Stimulated activated CD4-positive, alpha-beta T cell treated with anti-CD3 and anti-CD28 coated beads, Interleukin-4, amount 100 ng/mL, for 48 hours (primary cell): ENCODE results near the gene COL13A1.
A peak's percentile ranks its signal among the peaks of the same experiment; 100 is the strongest.

Experiments
- DNase-seq, 2 donors: peaks; one replicate each; pipeline ENCODE4 v3.0.0-alpha.2; 2020; ENCODE audit warnings: low read depth in 2 of 2

COL13A1 gene

GRCh38 chr10:69885379-69886013 is 83.8 kb downstream of the COL13A1 start:
- DNase-seq: no peak

DNA sequence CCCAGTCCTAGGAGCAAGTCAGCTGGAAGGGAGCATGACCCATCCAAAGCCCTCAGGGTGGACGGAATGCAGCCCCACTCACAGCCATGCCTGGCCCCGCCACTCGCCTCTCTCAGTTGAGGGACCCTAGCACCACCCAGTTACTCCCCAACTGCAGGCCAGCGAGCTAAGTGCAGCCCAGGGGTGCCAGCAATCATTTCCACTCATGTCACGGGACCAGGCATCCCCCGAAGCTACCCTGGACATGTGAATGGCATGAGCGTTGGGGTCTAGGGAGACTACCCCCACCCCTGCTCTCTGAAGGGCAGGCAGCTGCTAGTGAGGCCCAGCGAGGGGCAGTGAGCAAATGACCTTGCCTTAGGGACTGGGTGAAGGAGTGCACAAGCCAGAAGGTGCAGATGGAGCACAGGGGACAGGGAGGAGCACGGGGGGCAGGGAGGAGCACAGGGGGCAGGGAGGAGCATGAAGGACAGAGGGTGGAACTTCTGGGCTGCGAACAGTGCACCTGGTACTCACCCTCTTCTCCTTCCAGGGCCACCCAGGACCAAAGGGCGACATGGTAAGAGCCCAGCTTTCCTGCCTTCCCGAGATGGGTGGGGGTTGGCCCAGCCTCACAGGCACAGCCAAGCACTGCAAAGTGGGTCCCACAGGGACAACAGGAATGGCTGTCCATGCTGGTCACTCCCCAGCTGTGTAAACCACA is 87.3 kb downstream of the COL13A1 start:
- DNase-seq: no peak

DNA sequence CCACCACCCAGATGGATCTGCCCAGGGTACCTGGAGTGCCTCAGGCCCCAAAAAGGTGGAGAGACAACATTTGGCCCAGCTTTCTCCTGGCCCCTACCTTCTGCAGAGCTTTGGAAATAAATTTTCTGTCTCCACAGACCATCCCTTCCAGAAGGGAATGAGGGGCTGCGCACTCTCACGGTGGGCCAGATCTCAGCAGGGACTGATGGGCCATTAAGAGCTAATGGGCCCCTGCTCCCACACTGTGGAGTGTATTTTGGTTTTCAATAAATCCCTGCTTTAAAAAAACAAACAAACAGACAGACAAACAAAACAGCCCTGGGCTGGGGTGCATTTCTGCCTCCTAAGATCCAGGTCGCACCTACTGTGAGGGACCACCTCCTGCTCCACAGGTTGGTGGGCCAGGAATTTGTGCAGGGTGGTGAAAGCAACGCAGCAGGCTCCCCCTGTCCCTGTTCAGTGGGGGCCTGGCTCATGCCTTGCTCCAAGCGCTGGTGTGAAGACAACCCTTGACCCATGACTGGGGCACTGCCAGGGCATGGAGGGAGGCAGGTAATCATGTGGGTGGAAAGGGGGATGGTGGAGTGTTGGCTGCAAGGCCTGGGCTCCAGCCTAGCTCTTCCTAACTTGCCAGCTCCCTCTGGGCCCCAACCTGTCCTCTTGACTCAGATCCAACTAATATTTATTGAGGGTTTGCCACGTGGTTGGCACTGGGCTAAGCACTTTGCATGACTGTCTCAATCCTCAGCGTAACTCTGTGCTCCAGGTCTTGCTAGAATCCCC is 88.5 kb downstream of the COL13A1 start:
- DNase-seq: no peak

DNA sequence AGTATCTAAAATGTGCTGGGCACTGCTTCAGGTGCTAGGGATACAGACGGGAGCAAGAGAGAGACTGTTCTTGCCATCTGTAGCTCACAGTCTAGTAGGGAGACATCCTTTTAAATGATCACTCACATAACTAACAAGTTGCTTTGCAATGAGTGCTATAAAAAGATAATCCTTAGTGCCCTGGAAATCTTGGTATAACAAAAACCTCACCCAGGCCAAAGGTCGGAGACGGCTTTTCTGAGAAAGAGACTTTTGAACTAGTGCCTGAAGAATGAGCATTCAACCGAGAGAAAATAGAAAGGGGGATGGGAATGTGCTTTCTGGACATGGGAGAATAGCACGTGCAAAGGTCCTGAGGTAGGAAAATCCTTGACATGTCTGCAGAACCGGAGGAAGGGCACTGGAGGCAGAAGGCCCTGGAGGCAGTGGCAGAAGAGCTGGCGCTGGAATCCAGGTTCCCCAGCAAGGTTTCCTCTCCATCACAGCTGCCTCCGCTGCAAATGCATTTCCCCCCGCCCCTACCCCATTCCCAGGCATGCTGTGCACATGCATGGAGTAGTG is 89.4 kb downstream of the COL13A1 start:
- DNase-seq: no peak

- DNase-seq: no peak
Observed at GRCh38 chr10:69892406-69892805, 90.7 kb downstream of the COL13A1 start.

DNA sequence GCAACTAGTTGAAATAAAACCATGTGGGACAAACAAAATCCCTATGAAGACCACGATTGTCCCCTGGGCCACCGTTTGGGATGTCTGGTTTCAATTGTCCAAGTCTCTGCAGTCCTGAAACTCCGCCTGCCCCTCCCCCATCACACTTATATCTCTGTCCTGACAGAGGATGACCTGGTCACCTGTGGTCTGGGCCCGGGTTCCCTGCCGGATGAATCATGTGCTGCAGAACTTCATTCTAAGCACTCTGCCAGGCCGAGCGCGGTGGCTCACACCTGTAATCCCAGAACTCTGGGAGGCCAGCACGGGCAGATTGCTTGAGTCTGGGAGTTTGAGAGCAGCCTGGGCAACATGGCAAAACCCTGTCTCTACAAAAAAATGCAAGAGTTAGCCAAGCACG is 91.1 kb downstream of the COL13A1 start:
- DNase-seq: no peak

DNA sequence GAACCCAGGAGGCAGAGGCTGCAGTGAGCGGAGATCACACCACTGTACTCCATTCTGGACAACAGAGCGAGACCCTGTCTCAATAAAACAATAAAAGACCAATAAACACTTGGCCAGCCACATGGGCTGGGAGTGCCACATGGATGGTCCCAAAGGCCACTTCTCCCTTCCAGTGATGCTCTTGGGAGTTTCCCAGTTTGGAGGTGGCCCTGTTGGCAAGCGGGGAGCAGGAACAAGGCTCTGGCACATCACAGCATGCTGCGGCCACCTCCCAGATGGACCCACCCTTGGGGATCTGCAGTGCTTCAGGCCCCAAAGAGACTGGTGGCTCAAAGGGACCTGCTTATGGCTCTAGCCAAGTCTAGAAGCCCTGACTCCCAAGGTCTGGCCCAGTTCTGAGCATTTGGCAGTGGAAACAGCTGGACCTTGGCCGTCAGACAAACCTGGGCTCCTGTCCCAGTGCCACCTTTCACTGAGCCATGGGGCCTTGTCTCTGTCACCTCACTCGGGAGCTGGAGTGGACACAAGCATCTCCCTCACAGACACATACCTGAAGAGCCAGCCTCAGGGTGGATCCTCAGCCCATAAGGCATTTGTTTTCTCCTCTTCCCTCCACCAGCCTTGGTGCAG is 91.7 kb downstream of the COL13A1 start:
- DNase-seq: no peak

DNA sequence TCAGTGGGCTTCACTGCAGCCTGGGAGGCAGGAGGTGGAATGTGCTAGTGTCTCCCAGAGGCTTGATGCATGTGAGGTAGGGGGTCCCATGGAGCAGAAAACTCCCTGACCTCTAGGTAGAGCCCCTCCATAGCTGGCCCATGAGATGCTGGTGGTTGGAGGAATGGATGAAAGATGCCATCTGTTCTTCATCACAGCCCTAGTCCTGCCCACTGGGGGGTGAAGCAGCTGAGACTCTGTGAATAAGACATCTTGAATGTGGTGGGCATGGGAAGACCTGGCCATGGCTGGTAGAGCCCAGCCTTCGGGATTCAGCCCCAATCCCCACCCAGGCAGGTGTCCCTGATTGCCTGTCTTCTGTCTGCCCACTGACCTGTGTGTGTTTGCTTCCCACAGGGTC is 92.5 kb downstream of the COL13A1 start:
- DNase-seq: no peak

GRCh38 chr10:69895759-69896158 is 94.1 kb downstream of the COL13A1 start:
- DNase-seq: no peak

GRCh38 chr10:69896606-69897231 is 95.0 kb downstream of the COL13A1 start:
- DNase-seq: no peak

- no peak for DNase-seq
Observed at GRCh38 chr10:69897432-69897831, 95.7 kb downstream of the COL13A1 start.

- DNase-seq: no peak
Observed at GRCh38 chr10:69897999-69898398, 96.3 kb downstream of the COL13A1 start.

GRCh38 chr10:69898524-69898923 is 96.8 kb downstream of the COL13A1 start:
- DNase-seq: no peak

GRCh38 chr10:69898941-69899340 is 97.2 kb downstream of the COL13A1 start:
- no peak for DNase-seq

GRCh38 chr10:69899727-69900595 is 98.3 kb downstream of the COL13A1 start:
- DNase-seq: no peak

DNA sequence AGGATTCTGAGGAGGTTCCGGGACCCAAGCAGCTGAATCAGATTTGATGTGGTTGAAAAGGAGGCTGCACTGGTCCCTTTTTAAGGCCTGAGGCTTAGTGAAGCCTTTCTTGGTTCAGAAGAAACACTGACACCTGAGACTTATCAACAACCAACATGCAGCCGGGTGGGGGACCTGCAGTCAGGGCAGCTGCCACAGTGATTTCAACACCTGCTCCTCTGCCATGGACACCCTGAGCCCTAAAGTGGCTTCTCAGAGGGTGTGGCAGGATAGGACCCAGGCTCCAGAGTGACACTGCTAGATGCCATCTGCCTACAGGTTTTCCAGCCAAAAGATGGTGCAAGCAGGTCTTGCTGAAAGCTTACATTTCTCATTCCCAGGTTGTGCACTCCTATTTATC is 99.3 kb downstream of the COL13A1 start:
- no peak for DNase-seq

DNA sequence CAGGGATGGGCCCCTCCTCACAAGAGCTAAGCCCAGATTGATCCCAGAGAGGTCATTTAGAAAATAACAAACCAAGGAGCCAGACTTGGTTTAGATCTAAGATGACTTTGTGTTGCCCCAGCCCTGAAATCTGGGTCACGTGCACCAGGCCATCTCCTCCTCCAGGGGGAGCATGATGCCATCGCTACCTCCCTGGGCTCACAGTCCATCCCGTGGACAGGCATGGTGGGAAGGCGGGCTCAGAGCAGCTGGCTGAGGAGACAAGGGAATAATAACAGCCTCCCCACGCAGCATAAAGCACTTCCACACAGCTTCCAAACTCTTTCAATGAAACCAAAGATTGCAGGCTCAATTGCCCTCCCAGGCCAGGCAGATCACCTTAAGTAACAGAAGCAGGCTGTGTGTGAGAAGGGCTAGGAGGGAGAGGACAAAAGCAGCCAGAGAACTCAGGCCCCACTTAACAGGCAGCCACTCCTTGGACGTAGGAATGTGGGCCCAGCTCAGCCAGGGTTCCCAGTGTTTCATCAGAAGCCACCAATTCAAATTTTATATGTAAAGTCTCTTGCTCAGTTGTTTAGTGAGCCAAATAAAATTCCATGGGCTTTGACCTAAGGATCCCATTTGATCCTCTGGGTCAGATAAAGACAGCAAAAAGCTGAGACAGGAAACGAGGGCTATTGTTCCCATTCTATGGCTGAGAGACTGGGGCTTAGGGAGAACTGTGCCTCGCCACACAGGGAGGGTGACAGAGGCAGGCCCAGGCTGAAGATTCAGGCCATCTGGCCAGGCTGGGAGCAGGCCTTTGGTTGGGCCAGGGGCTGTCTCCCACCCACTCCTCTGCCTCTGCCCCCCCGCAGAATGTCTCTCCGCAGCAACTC is 100.2 kb downstream of the COL13A1 start:
- peak in 1 of 2 donors; percentile 13 for DNase-seq

DNA sequence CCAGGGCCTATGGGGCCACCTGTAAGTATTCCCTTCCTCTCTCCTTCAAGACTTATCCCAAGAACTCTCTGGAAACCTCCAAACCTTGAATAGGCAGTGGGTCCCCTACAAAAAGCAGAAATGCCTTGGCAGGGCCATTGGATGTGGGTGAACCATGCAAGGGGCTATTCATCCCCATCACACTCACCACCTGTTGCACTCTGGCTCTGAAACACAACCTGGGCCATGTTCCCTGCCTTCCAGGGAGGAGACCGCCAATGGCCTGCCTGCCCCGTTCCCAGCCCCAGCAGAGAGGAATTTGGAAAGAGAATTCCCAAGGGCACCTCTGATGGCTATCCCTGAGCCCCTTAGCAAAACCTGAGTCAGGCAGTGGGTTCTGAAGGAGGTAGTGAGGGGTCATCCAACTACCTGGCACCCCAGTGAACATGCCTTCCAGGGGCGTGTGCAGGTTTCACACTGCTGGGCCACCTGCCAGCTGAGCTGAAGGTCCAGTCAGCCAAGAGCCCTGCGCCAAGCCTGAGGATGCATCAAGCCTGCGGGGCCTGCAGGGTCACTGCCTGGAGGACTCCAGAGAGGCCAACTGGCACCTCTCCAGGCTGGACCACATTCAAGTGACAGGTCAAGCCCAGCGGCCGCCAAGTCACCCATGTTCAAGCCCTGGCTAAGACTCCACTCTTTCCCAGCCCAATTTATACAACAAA is 101.3 kb downstream of the COL13A1 start:
- no peak for DNase-seq

DNA sequence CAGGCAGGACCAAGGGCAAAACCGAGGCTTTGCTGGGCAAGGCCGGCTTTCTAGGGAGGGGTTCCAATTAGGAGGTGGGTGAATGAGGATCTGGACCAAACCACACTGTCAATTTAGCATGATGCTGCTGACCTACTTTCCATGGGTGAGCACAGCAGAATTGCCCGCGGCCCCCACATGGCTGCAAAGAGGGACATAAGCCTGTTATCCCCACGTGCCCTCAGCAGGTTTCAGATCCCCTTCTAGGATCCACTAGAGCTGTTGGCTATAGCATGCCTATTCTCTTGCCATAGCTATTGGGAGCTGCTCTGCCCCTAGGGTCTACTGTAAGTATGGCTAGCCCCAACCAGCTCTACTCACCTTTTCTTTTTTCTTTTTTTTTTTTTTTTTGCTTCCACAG is 102.8 kb downstream of the COL13A1 start:
- no peak for DNase-seq
